ENCODE results near the gene NHLH1. TPM values are rescaled to one million over a fixed set of nuclear protein-coding genes. Genes with fewer than 3 reads are reported as not detected.

NHLH1 gene
- total RNA-seq, 4 donors from 2014 or later = not detected

DNA sequence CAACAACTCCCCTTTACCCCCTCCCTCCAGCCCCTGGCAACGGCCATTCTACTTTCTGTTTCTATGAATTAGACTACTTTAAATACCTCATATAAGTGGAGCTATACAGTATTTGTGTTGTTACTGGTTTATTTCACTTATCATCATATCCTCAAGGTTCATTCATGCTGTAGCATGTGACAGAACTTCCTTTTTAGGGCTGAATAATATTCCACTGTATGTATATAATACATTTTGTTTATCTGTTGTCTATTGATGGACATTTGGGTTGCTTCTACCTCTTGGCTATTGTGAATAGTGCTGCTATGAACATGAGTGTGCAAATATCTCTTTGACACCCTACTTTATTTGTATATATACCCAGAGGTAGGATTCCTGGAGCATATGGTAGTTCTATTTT is 2.2 kb downstream of the NHLH1 start:
- no peak for TF ChIP-seq EP300 (IDR thresholded peaks at IDR 0.05)
- no peak for TF ChIP-seq POLR2A (IDR thresholded peaks at IDR 0.05)
- TF ChIP-seq, protein P1, sequence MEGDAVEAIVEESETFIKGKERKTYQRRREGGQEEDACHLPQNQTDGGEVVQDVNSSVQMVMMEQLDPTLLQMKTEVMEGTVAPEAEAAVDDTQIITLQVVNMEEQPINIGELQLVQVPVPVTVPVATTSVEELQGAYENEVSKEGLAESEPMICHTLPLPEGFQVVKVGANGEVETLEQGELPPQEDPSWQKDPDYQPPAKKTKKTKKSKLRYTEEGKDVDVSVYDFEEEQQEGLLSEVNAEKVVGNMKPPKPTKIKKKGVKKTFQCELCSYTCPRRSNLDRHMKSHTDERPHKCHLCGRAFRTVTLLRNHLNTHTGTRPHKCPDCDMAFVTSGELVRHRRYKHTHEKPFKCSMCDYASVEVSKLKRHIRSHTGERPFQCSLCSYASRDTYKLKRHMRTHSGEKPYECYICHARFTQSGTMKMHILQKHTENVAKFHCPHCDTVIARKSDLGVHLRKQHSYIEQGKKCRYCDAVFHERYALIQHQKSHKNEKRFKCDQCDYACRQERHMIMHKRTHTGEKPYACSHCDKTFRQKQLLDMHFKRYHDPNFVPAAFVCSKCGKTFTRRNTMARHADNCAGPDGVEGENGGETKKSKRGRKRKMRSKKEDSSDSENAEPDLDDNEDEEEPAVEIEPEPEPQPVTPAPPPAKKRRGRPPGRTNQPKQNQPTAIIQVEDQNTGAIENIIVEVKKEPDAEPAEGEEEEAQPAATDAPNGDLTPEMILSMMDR (IDR thresholded peaks at IDR 0.05) = no peak

DNA sequence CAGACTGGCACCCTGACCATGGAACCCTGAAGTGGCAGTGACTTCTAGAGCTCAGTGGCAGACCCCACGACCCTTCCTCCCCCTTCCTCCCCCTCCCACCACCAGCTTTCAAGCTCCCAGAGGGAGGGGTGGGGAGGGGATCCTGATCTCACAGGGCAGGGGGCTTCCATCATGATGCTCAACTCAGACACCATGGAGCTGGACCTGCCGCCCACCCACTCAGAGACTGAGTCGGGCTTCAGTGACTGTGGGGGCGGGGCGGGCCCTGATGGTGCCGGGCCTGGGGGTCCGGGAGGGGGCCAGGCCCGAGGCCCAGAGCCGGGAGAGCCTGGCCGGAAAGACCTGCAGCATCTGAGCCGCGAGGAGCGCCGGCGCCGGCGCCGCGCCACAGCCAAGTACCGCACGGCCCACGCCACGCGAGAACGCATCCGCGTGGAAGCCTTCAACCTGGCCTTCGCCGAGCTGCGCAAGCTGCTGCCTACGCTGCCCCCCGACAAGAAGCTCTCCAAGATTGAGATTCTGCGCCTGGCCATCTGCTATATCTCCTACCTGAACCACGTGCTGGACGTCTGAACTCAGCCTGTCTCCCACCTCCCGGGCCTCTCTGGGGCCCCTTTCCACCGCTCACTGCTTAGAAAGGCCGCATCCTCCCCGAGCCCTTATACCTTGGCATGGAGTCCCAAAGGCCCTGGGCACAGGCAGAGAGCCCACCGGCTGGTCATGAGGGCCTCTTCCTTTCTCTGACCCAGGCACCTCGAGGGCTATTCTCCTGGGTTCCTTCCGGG is 3.9 kb downstream of the NHLH1 start:
- no peak for ATAC-seq
- H3K9me3 ChIP-seq = no peaks in the 10 kb centered on the region
- TF ChIP-seq POLR2AphosphoS5 (IDR thresholded peaks at IDR 0.05) = no peak
- TF ChIP-seq, protein P1 (IDR thresholded peaks at IDR 0.05) = no peak
- TF ChIP-seq EP300 (IDR thresholded peaks at IDR 0.05) = no peak
- TF ChIP-seq POLR2A (IDR thresholded peaks at IDR 0.05) = no peak
- H3K27me3 ChIP-seq = peaks cover 70% of the 10 kb centered on the region
- H3K27ac ChIP-seq = no peak overlapping the region
- H3K36me3 ChIP-seq = no peaks in the 10 kb centered on the region
- peaks cover 0 to 15% (median 6%) of the 10 kb centered on the region in 3 donors for H3K4me1 ChIP-seq
- H3K4me3 ChIP-seq = no peak overlapping the region
- 46 to 60% methylated on average over 3 to 8 of the region's 42 CpGs for WGBS, 2 donors (ENCODE audit: low coverage in 1 of 2)

More for the DNA sequence above, 2.2 kb downstream of the NHLH1 start:
- Histone ChIP-seq H3K9me3 (no peaks in the 10 kb centered on the region), H3K36me3 (no peaks in the 10 kb centered on the region), H3K4me1 (no peaks in the 10 kb centered on the region), H3K27ac (no peak overlapping the region), H3K27me3 (peaks cover 59% of the 10 kb centered on the region), H3K4me3 (no peak overlapping the region)
- WGBS, 2 donors (ENCODE audit: low coverage in 1 of 2) = 67 to 78% methylated on average over 1 of the region's 1 CpG
- no peak for ATAC-seq

DNA sequence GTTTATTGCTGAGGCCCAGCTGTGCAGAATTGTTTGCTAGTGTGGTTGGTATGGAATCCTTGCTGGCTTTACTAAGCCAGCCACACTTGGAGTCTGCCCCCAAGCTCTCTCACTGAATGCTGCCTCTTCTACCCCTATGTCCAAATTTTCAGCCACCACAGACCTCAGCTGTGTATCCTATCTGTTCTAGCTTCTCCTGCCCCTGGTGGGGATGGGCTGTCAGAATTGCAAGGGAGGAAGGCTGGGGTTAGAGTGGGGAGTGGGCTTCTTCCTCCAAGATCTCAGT is 4.4 kb downstream of the NHLH1 start:
- Histone ChIP-seq H3K4me3 (no peak overlapping the region), H3K27me3 (peaks cover 72% of the 10 kb centered on the region), H3K4me1 (peaks cover 0 to 20% (median 11%) of the 10 kb centered on the region in 3 donors), H3K36me3 (no peaks in the 10 kb centered on the region), H3K9me3 (no peaks in the 10 kb centered on the region), H3K27ac (no peak overlapping the region)
- no peak for TF ChIP-seq EP300 (IDR thresholded peaks at IDR 0.05)
- TF ChIP-seq POLR2AphosphoS5 (IDR thresholded peaks at IDR 0.05) = no peak
- TF ChIP-seq, protein P1 (IDR thresholded peaks at IDR 0.05) = no peak
- no peak for TF ChIP-seq POLR2A (IDR thresholded peaks at IDR 0.05)
- ATAC-seq = no peak

DNA sequence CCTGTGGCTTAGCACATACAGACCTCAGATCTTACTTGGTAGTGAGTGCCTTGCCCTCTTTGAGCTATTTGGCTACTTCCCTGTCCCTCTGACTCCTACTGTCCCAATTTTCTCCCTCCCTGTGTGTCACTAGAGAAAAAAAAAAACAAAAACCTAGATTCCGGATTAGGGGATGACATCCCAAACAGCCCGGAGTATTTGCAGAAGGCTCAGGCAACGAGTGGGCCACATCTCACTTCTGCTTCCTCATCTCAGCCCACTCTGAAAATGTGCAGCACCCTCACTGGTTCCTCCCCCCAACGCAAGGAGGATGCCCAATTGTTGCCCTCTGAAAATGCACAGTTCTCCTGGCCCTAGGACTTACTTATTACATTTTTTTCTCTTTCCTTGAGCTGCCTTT is 4.9 kb downstream of the NHLH1 start:
- H3K9me3 ChIP-seq = no peaks in the 10 kb centered on the region
- no peak for ATAC-seq
- TF ChIP-seq POLR2A (IDR thresholded peaks at IDR 0.05) (no peak), EP300 (IDR thresholded peaks at IDR 0.05) (no peak), POLR2AphosphoS5 (IDR thresholded peaks at IDR 0.05) (no peak)
- TF ChIP-seq, protein P1 (IDR thresholded peaks at IDR 0.05) = no peak
- peaks cover 0 to 25% (median 12%) of the 10 kb centered on the region in 3 donors for H3K4me1 ChIP-seq
- WGBS, 2 donors (ENCODE audit: low coverage in 1 of 2) = 61 to 86% methylated on average over 3 to 4 of the region's 4 CpGs
- H3K27me3 ChIP-seq = peaks cover 70% of the 10 kb centered on the region
- no peak overlapping the region for H3K4me3 ChIP-seq
- H3K36me3 ChIP-seq = no peaks in the 10 kb centered on the region
- no peak overlapping the region for H3K27ac ChIP-seq

DNA sequence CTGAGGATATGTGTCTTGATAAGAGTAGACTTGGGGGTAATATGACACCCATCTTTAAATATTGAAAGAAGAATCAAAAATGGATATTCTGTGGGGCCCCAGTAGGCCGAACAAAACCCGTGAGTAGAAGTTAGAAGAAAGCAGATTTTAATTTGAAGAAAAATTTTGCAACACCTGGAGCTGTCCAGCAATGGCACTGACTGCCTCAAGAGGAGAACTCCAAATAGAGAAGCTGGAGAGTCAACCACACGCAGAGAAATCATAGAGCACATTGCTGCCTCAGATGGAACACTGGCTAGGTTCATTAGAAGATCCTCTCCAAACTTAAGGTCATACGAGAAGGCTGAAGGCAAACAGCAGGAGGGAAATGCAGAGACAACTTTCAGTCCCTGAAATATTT is 6.8 kb downstream of the NHLH1 start:
- Histone ChIP-seq H3K4me3 (no peak overlapping the region), H3K27ac (peak overlapping the region in 1 of 4 donors; percentile 61), H3K4me1 (peaks cover 0 to 25% (median 12%) of the 10 kb centered on the region in 3 donors), H3K27me3 (peaks cover 51% of the 10 kb centered on the region), H3K36me3 (no peaks in the 10 kb centered on the region), H3K9me3 (no peaks in the 10 kb centered on the region)
- ATAC-seq = no peak
- WGBS, 2 donors (ENCODE audit: low coverage in 1 of 2) = 73 to 98% methylated on average over 4 of the region's 4 CpGs
- TF ChIP-seq, protein P1 (IDR thresholded peaks at IDR 0.05) = no peak
- no peak for TF ChIP-seq POLR2A (IDR thresholded peaks at IDR 0.05)
- TF ChIP-seq POLR2AphosphoS5 (IDR thresholded peaks at IDR 0.05) = no peak
- TF ChIP-seq EP300 (IDR thresholded peaks at IDR 0.05) = no peak

All from gastroesophageal sphincter (tissue), 4 donors.